Astrocyte of the cerebellum (primary cell): ENCODE results near the gene CDH22.

Experiments
- DNase-seq: peaks from one replicate; pipeline ENCODE4 v3.0.0-alpha.2; 2011; ENCODE audit warnings: low read depth
- H3K4me3 ChIP-seq: 2 replicates; pipeline ENCODE4 v1.5.1; 2011; ENCODE audit warnings: mild to moderate bottlenecking, low read depth, low read length, moderate library complexity
- CTCF ChIP-seq: IDR thresholded peaks from 2 replicates; pipeline ENCODE4 v1.5.1; 2012; ENCODE audit warnings: low read length, low read depth, moderate library complexity, mild to moderate bottlenecking; ENCODE audit errors: missing control alignments
- in situ Hi-C: cut with HindIII; loops from 2 replicates; pipeline ENCODE4 v1.10.0; 2017; ENCODE audit warnings: low sequenced_read_pairs

The CDH22 gene

GRCh38 chr20:46273717-46274116, 34.6 kb downstream of the CDH22 start:
- TF ChIP-seq CTCF, result no peak
- DNase-seq, result no peak
- in situ Hi-C loops, result loop anchor here (5.0 kb wide), 1 partner anchor 81 kb away; no protein-coding TSS in a partner anchor
- H3K4me3 ChIP-seq, result no peak overlapping the region

GRCh38 chr20:46272389-46273047, 35.8 kb downstream of the CDH22 start:
- no peak for DNase-seq
- no peak for TF ChIP-seq CTCF
- no peak overlapping the region for H3K4me3 ChIP-seq
- in situ Hi-C loops, result loop anchor here (5.0 kb wide), 1 partner anchor 80 kb away; no protein-coding TSS in a partner anchor

- in situ Hi-C loops, result loop anchor here (5.0 kb wide), 1 partner anchor 79 kb away; no protein-coding TSS in a partner anchor
- TF ChIP-seq CTCF, result no peak
- no peak for DNase-seq
- H3K4me3 ChIP-seq, result no peak overlapping the region
Observed at GRCh38 chr20:46270977-46271744, 37.1 kb downstream of the CDH22 start.

- no peak for TF ChIP-seq CTCF
- no peak overlapping the region for H3K4me3 ChIP-seq
- no peak for DNase-seq
- in situ Hi-C loops, result no loop called here
Observed at GRCh38 chr20:46269372-46269771, 38.9 kb downstream of the CDH22 start.

GRCh38 chr20:46268662-46269061, 39.6 kb downstream of the CDH22 start:
- TF ChIP-seq CTCF, result no peak
- in situ Hi-C loops, result no loop called here
- H3K4me3 ChIP-seq, result no peak overlapping the region
- no peak for DNase-seq

GRCh38 chr20:46268131-46268614, 40.1 kb downstream of the CDH22 start:
- in situ Hi-C loops, result no loop called here
- TF ChIP-seq CTCF, result no peak
- no peak for DNase-seq
- H3K4me3 ChIP-seq, result no peak overlapping the region
